ENCODE measurements around the gene HM13. TPM values are rescaled to one million over a fixed set of nuclear protein-coding genes. Genes with fewer than 3 reads are reported as not detected.

HM13 gene
- total and polyA plus RNA-seq, 2 of the 13 experiments (the other 11 are each of a cell fraction or from before 2014, with no cell fraction given), result 118 to 243 TPM

DNA sequence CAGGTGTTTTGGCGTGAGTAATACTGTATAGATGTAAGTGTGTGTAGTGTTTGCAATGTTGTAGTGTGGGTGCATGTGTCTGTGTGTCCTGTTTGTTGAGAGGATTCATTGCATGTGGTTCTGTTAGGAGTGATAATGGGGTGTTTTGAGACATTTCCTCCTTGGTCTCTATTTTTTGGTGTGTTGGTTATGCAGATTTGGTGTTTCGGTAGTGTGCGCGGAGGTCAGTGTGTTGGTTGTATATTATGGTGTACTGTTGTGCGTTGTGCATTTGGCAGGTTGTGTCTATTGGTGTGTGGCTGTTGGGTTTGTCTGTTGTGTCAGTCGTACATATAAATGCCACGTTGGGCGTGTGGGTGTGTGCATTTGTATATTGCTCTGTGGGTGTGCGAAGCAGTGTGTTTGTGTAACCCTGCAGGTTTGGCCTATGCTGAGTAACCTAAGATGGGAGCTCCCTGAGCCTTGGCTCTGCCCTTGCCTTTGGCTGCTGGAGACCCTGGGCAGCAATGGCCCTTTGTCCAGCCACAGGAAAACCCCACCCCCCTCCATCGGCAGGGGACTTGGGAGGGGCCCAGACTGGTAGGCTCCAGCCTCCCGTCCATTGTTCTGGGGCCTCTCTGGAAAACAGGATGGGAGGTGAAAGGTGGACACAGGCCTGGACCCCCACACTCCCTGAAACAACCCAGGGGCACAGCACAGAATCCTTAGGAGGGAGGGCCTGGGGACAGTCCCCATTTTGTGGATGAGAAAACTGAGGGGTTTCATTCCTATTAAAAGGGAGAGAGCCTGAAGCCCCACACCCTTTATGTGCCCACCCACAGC, 80.5 kb downstream of the HM13 start (continued):
- TF ChIP-seq ZIK1 (CRISPR knock-in tag; IDR thresholded peaks at IDR 0.05; ENCODE audit: borderline replicate concordance, low read depth) (0 out of 2 replicates have a peak, but pooled peaks have one; percentile 29), SALL2 (CRISPR knock-in tag; IDR thresholded peaks at IDR 0.05) (0 out of 2 replicates have a peak, but pooled peaks have one; percentile 63), HMG20A (CRISPR knock-in tag; IDR thresholded peaks at IDR 0.05; ENCODE audit: borderline replicate concordance) (no peak), ZNF383 (CRISPR knock-in tag; IDR thresholded peaks at IDR 0.05; ENCODE audit: borderline replicate concordance) (0 out of 2 replicates have a peak, but pooled peaks have one; percentile 23), RFXANK (CRISPR knock-in tag; IDR thresholded peaks at IDR 0.05) (peak; percentile 34; the same call in 1 of the 2 replicates), ZFY (CRISPR knock-in tag; IDR thresholded peaks at IDR 0.05) (peak; percentile 55; the same call in 1 of the 2 replicates), HDAC1 (CRISPR knock-in tag; IDR thresholded peaks at IDR 0.05) (peak; percentile 35; the same call in 1 of the 2 replicates), WIZ (CRISPR knock-in tag; IDR thresholded peaks at IDR 0.05) (0 out of 2 replicates have a peak, but pooled peaks have one; percentile 61), ZNF839 (CRISPR knock-in tag; IDR thresholded peaks at IDR 0.05; ENCODE audit: borderline replicate concordance) (no peak; the same call in 1 of the 2 replicates), SIN3A (IDR thresholded peaks at IDR 0.05; ENCODE audit: borderline replicate concordance, low read depth, low read length) (0 out of 2 replicates have a peak, but pooled peaks have one; percentile 37)
- TF ChIP-seq, protein P1, sequence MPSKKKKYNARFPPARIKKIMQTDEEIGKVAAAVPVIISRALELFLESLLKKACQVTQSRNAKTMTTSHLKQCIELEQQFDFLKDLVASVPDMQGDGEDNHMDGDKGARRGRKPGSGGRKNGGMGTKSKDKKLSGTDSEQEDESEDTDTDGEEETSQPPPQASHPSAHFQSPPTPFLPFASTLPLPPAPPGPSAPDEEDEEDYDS (CRISPR knock-in tag; IDR thresholded peaks at IDR 0.05), result peak; percentile 89; the same call in 1 of the 2 replicates
- TF ChIP-seq, protein P2, sequence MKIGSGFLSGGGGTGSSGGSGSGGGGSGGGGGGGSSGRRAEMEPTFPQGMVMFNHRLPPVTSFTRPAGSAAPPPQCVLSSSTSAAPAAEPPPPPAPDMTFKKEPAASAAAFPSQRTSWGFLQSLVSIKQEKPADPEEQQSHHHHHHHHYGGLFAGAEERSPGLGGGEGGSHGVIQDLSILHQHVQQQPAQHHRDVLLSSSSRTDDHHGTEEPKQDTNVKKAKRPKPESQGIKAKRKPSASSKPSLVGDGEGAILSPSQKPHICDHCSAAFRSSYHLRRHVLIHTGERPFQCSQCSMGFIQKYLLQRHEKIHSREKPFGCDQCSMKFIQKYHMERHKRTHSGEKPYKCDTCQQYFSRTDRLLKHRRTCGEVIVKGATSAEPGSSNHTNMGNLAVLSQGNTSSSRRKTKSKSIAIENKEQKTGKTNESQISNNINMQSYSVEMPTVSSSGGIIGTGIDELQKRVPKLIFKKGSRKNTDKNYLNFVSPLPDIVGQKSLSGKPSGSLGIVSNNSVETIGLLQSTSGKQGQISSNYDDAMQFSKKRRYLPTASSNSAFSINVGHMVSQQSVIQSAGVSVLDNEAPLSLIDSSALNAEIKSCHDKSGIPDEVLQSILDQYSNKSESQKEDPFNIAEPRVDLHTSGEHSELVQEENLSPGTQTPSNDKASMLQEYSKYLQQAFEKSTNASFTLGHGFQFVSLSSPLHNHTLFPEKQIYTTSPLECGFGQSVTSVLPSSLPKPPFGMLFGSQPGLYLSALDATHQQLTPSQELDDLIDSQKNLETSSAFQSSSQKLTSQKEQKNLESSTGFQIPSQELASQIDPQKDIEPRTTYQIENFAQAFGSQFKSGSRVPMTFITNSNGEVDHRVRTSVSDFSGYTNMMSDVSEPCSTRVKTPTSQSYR (CRISPR knock-in tag; IDR thresholded peaks at IDR 0.05; ENCODE audit: borderline replicate concordance), result peak; percentile 93
- TF ChIP-seq, protein P3, sequence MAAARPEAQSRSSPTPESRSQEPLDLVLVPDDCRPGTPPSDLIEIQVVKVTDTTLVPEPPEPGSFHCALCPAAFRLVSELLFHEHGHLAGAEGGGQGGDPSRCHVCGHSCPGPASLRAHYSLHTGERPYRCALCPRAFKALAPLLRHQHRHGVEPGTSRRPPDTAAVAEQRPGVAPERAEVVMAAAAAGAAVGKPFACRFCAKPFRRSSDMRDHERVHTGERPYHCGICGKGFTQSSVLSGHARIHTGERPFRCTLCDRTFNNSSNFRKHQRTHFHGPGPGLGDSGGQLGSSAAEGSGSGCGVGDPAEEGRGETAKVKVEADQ (CRISPR knock-in tag; IDR thresholded peaks at IDR 0.05; ENCODE audit: borderline replicate concordance), result 0 out of 2 replicates have a peak, but pooled peaks have one; percentile 17
- TF ChIP-seq, protein P4, sequence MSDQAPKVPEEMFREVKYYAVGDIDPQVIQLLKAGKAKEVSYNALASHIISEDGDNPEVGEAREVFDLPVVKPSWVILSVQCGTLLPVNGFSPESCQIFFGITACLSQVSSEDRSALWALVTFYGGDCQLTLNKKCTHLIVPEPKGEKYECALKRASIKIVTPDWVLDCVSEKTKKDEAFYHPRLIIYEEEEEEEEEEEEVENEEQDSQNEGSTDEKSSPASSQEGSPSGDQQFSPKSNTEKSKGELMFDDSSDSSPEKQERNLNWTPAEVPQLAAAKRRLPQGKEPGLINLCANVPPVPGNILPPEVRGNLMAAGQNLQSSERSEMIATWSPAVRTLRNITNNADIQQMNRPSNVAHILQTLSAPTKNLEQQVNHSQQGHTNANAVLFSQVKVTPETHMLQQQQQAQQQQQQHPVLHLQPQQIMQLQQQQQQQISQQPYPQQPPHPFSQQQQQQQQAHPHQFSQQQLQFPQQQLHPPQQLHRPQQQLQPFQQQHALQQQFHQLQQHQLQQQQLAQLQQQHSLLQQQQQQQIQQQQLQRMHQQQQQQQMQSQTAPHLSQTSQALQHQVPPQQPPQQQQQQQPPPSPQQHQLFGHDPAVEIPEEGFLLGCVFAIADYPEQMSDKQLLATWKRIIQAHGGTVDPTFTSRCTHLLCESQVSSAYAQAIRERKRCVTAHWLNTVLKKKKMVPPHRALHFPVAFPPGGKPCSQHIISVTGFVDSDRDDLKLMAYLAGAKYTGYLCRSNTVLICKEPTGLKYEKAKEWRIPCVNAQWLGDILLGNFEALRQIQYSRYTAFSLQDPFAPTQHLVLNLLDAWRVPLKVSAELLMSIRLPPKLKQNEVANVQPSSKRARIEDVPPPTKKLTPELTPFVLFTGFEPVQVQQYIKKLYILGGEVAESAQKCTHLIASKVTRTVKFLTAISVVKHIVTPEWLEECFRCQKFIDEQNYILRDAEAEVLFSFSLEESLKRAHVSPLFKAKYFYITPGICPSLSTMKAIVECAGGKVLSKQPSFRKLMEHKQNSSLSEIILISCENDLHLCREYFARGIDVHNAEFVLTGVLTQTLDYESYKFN (CRISPR knock-in tag; conservative IDR thresholded peaks at IDR 0.05), result peak; percentile 82

Data from HepG2 (cell line).